GM19397 (cell line): ENCODE data around the gene PRRT3.
A peak's percentile ranks its signal among the peaks of the same experiment; 100 is the strongest.
"Not testable (repeated sequence)": the region's sequence is repeated elsewhere in the genome, so short reads cannot be mapped to it uniquely, and the experiment has no call there.

ENCODE experiments used
- ATAC-seq: cut with Tn5 transposase; IDR thresholded peaks from one replicate; pipeline ENCODE4 v1.9.1; 2021; ENCODE audit warnings: mild to moderate bottlenecking, moderate library complexity; ENCODE audit not compliant: unreplicated experiment

PRRT3 gene

DNA sequence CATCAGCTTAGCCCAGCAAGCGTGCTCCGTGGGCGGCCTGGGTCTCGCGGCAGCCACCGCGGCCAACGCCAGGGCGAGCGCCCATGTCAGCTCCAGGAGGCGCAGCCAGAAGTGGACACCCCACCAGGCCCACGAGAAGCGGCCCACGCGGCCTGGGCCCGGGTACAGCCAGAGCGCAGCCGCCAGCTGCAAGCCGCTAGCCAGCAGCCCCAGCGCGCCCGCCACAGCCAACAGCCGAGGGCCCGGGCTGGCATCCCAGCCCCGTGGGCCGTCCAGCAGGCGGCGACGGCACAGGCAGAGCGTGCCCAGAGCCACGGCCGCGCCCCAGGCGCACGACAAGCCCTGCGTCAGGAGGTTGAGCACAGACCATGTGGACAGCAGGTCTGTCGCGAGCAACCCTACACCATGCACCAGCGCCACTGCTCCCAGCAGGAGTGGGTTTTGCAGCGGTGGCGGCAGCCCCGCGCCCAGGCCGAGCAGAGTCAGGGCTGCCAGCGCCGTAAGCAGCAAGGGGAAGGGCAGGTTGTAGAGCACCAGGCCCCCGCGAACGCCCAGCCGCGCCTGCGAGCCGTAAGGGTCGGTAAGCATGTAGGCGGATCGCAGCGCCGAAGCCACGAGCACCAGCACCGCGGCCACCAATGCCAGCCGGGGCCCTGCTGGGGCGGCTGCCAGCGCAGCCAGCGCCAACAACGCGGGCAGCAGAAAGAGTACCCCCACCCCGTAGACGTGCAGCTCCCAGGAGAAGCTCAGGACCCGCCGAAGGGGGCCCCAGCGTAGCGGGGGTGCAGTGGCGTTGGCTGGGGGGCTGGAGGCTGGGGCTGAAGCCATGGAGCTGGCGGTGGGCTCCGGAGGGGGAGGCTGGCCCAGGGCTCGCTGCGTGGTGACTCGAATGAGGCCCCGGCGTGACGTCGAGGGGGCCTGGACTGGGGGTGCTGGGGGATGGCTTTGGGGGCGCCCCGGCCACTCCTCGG, 4.9 kb downstream of the PRRT3 start:
- ATAC-seq: no peak

DNA sequence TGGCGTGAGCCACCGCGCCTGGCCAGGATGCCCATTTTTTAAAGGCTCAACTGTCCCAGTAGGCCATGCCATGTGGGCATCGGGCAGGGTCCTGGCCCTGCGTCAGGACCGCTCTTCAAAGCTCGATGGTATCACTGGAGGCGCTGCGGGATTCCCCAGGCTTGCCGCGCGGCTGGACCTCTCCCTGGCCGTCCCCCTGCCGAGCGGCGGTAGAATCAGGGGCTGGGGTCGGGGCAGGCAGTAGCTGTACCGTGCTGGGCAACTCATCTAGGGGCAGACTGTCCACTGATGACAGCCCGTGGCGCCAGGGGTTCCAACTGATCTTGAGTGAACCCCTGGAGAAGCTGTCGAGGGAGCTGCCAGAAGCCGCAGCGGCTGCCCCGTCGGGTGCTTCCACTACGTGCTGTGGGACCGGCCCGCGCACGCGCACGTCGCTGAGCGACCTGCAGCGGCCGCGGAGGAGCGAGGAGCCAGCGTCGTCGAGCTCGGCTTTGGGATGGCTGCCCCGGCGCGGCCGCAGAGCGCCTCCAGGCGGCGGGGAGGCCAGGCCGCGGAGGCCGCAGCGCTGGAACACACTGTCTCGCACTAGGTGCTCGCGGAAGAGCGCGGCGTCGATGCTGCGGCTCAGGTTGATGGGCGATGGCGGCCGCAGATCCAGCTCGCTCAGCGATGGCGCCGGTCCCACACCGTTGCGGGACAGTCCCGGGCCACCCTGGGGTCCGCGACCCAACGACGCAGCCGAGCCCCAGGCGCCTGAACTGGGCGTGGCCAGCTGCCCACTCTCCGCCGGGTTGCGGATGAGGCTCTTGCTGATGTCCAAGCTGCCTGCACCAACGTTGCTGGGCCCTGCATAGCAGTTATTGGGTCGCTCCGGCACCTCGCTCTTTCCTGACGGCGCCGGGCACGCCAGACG, 5.8 kb downstream of the PRRT3 start:
- no peak for ATAC-seq

DNA sequence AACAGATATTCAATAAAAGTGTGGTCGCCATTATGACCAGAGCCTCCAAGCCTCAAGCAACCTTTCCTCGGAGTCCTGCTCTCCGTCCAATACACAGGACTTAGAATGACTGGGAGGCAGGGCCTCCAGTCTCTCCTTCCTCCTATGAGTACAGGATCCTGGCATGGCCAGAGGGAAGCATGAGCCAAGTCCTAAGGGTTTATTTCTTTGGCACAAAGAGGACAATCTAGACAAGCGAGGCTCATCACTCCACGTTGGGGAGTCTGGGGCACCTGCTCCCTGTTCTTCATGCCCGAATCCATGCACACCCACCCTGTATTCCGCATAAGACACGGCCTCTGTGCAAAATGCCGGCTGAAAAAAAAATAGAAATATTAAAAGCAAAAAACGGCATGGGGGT, 6.8 kb downstream of the PRRT3 start:
- ATAC-seq: no peak

DNA sequence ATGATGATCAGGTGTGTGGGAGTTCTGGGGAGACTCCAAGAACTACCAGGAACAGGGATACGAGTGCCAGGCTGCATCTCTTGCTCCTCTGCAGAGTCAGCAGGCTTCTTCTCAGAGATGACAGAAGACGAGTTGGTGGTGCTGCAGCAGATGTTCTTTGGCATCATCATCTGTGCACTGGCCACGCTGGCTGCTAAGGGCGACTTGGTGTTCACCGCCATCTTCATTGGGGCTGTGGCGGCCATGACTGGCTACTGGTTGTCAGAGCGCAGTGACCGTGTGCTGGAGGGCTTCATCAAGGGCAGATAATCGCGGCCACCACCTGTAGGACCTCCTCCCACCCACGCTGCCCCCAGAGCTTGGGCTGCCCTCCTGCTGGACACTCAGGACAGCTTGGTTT, 7.9 kb downstream of the PRRT3 start:
- no peak for ATAC-seq

DNA sequence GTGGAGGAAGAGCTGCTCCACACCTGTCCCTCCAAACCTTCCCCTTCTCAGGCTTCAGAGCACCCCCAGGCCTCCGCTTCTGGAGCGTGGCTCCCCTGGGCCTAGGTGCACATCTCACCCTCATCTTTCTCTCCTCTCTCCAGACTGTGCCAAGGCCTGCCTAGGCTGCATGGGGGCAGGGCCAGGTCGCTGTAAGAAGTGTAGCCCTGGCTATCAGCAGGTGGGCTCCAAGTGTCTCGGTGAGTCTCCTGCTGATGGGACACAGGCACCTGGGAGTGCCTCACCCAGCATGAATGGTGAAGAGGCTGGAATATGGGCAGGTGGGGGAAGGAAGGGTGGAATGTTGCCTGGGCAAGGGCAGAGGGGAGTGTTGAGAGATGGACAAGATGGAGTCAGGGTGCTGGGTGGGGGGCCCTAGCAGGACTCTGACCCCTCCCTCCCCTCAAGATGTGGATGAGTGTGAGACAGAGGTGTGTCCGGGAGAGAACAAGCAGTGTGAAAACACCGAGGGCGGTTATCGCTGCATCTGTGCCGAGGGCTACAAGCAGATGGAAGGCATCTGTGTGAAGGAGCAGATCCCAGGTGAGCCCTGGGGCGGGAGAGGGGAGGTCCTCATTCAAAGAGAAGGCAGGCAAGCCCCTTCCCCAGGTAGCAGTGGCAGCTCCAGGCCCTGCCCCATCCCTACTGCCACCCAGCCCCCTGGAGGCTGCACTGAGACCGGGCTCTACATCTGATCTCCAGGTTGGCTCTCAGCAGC, 9.1 kb downstream of the PRRT3 start:
- ATAC-seq: no peak

DNA sequence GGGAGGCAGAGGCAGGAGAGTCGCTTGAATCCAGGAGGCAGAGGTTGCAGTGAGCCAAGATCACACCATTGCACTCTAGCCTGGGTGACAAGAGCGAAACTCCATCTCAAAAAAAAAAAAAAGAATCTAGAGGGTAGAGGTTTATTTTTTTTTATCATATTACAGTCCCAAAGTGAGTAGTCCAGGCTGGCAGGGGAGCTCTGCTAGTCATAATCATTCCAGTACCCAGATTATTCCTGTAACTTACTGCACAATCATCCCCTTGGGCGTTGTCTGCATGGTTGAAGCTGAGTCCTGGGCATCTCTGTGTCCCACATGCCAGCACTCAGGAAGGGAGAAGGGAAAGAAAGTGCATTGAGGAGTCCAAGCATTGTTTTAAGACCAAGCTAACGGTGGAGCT, 10.0 kb downstream of the PRRT3 start:
- no peak for ATAC-seq

DNA sequence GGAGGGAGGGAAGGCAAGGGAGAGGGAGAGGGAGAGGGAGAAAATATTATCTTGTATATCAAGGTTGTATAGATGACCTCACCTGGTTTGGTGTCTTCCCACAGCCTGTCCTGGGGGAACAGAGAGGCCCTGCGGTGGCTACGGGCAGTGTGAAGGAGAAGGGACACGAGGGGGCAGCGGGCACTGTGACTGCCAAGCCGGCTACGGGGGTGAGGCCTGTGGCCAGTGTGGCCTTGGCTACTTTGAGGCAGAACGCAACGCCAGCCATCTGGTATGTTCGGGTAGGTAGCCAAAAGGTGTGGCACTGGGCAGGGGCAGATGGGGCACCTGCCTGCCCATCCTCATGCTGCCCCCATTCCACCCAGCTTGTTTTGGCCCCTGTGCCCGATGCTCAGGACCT, 11.5 kb downstream of the PRRT3 start:
- no peak for ATAC-seq

DNA sequence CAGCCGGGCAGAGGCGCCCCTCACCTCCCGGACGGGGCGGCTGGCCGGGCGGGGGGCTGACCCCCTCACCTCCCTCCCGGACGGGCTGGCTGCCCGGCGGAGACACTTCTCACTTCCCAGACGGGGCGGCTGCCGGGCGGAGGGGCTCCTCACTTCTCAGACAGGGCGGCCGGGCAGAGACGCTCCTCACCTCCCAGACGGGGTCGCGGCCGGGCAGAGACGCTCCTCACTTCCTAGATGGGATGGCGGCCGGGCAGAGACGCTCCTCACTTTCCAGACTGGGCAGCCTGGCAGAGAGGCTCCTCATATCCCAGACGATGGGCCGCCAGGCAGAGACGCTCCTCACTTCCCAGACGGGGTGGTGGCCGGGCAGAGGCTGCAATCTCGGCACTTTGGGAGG, 12.3 kb downstream of the PRRT3 start:
- not testable (repeated sequence) for ATAC-seq

DNA sequence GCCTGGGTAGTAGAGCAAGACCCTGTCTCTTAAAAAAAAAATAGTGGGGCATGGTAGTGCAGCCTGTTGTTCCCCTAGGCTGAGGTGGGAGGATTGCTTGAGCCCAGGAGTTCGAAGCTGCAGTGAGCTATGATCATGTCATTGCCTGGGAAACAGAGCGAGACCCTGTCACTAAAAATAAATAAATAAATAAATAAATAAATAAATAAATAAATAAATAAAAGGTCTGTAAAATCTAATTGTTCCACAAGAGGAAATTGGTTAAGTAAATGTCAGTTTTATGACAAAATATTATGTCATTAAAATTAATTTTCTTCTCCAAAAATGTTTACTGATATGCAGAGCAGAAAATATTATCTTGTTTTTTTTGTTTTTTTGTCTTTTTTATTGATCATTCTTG, 13.2 kb downstream of the PRRT3 start:
- ATAC-seq: no peak

DNA sequence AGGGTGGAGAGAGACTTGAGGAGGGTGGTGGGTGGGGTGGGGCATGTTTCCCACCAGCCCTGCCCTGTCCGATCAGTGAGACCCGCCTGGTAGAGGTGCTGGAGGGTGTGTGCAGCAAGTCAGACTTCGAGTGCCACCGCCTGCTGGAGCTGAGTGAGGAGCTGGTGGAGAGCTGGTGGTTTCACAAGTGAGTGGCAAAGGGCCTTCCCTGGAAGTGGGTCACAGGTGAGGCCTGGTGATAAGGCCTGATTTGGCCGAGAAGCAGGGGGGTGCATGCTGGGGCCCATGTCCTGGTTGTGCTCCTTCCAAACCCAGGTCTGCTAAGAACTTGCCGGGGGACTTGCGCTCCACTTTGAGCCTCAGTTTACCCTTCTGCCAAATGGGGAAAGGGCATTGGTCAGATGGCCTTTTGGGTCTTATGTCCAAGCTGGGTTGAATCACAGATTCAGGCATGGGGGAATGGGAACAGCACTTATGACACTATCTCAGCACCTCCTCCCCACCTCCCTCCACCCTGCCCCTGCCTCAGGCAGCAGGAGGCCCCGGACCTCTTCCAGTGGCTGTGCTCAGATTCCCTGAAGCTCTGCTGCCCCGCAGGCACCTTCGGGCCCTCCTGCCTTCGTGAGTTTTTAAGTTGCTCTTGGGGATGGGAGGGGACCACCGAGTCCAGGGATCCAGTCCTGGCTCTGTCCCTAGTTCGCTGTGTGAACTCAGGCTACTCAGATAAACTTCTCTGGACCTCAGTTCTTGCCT, 14.5 kb downstream of the PRRT3 start:
- ATAC-seq: no peak

DNA sequence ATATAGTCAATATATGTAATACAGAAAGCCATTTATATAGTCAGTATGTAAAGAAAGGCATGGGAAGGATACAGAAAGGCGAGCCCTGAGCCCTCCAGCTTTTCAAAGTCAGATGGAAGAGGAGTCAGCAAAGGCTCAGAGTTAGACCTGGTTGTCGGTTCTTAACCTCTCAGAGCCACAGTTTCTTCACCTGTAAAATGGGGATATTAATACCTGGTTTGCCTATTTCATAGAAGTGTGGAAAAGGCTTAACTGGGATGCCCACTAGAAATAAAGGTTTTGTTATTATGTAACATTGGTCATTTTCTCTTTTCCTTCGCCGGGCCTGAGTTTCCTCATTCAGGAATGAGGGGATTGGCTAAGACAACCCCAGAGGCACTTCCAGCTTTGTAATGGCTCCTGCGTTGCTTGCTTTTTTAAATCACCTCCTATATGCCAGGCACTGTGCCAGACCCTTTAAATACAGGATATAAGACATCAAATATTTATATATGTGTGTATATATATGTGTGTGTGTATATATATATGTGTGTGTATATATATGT, 16.2 kb downstream of the PRRT3 start:
- no peak for ATAC-seq

DNA sequence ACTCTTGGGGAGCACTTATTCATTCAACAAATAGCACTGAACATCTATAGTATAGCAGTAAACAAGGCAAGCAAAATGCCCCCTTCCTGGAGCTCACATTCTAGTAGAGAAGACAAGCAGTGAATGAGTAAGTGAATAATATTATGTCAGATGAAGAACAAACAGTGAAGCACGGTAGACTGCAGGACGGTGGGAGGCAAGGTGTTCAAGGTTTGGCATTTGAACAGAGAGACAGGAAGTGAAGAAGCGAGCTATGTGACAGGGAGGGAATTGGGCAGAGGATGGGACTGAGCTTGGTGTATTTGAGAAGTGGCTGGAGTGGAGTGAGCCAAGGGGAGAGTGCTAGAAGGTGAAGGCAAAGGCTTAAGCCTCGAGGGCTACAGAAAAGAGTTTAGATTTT, 17.2 kb downstream of the PRRT3 start:
- ATAC-seq: no peak

DNA sequence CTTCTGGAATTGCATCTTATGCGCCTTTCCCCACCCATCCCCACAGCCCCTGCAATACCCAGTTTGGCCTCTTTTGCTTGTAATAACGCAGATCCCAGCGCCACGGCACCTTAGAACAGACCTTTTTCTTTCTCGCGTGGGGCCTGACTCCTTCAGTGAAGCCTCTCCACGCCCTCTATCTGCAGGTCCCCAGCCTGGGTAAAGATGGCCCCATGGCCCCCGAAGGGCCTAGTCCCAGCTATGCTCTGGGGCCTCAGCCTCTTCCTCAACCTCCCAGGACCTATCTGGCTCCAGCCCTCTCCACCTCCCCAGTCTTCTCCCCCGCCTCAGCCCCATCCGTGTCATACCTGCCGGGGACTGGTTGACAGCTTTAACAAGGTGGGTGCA, 18.0 kb downstream of the PRRT3 start:
- ATAC-seq: no peak

DNA sequence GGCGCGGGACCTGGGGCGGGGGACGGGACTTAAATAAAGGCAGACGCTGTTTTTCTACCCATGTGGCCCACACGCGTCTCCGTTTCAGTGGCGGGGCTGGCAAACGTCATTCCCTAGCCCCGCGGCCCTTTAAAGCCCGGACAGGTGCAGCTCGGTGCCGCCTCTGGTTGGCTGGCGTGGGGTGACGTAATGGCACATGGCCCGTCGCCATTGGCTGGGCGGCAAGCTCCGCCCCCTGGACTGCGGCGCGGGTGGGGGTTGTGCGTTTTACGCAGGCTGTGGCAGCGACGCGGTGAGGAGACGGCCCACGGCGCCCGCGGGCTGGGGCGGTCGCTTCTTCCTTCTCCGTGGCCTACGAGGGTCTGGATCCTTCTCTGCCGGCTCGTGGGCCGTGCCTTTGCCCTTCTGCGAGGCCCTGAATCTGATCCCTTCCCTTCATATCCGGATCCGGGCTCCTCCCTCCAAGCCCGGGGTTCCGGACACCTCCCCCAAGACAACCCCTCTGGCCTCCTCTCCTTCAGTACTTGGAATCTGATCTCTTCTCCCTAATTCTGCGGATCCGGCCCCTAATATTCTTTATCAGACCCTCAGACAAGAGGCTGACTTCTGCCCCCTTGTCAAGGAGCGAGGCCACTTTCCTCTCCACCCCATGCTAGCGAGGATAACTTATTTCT, 18.5 kb downstream of the PRRT3 start, which contains the start of gene CRELD1:
CRELD1 (plus strand) TSS at position 274 of the 674 bp plus-strand sequence. CDS start 605 bp downstream, outside the sequence.
- ATAC-seq: peak; percentile 86

DNA sequence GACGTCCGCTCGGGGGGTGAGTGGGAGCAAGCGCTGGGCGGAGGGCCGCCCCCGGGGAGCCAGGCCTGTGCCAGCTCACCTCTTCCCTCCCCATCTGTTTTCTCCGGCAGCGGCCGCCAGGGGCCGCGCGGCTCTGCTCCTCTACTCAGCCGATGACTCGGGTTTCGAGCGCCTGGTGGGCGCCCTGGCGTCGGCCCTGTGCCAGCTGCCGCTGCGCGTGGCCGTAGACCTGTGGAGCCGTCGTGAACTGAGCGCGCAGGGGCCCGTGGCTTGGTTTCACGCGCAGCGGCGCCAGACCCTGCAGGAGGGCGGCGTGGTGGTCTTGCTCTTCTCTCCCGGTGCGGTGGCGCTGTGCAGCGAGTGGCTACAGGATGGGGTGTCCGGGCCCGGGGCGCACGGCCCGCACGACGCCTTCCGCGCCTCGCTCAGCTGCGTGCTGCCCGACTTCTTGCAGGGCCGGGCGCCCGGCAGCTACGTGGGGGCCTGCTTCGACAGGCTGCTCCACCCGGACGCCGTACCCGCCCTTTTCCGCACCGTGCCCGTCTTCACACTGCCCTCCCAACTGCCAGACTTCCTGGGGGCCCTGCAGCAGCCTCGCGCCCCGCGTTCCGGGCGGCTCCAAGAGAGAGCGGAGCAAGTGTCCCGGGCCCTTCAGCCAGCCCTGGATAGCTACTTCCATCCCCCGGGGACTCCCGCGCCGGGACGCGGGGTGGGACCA, 19.2 kb downstream of the PRRT3 start:
- peak; percentile 66 for ATAC-seq

DNA sequence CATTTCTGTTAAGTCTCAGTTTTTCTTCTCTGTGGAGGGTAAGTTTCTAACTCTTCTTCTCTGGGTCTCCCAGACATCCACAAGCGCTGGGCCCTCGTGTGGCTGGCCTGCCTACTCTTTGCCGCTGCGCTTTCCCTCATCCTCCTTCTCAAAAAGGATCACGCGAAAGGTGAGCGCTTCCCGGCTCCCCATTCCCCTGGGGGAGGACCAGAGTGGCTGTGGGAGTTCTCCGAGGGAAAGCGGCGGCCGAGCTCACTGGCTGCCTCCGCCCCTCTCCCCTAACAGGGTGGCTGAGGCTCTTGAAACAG, 19.7 kb downstream of the PRRT3 start:
- ATAC-seq: no peak

DNA sequence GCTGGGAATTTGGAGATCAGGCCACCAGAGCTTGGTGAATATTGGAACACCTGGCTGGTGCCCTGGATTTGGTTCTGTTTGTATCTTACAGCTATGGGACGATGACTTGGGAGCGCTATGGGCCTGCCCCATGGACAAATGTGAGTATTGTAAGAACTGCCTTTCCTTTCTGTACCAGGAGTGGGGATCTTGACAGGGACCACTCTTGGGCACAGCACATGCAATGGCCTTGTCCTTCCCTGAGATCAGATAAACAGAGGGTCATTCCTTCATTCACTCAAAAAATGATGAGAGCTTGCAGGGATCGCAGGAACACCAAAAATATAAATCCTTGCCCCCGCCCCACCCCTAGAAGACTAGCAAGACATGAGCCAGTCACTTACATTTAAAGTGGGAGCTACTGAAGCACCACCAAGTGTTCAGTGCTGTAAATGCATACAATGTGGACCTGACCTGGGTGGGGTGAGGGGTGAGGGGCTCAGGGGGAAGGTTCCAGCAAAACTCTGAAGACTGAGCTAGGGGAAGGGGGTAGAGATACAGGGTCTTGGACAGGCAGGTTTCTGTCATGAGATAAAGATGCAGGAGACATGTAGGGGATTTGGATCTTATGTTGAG, 21.3 kb downstream of the PRRT3 start:
- no peak for ATAC-seq

DNA sequence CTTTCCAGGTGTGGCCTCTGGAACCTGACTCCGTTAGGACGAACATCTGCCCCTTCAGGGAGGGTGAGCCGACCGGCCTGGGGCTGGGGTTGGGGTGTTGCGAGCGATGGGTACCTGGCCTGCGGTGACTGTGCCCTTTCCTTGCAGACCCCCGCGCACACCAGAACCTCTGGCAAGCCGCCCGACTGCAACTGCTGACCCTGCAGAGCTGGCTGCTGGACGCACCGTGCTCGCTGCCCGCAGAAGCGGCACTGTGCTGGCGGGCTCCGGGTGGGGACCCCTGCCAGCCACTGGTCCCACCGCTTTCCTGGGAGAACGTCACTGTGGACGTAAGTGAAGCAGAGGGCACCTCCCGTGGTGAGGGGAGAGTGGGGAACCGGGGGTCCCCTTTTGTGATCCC, 24.1 kb downstream of the PRRT3 start:
- ATAC-seq: no peak
